HG03175 (cell line): Measurements from ENCODE around the gene REXO1.

Source experiments
- ATAC-seq: cut with Tn5 transposase; IDR thresholded peaks from one replicate; pipeline ENCODE4 v1.9.1; 2021; ENCODE audit warnings: mild to moderate bottlenecking, moderate library complexity; ENCODE audit not compliant: unreplicated experiment

REXO1 gene

DNA sequence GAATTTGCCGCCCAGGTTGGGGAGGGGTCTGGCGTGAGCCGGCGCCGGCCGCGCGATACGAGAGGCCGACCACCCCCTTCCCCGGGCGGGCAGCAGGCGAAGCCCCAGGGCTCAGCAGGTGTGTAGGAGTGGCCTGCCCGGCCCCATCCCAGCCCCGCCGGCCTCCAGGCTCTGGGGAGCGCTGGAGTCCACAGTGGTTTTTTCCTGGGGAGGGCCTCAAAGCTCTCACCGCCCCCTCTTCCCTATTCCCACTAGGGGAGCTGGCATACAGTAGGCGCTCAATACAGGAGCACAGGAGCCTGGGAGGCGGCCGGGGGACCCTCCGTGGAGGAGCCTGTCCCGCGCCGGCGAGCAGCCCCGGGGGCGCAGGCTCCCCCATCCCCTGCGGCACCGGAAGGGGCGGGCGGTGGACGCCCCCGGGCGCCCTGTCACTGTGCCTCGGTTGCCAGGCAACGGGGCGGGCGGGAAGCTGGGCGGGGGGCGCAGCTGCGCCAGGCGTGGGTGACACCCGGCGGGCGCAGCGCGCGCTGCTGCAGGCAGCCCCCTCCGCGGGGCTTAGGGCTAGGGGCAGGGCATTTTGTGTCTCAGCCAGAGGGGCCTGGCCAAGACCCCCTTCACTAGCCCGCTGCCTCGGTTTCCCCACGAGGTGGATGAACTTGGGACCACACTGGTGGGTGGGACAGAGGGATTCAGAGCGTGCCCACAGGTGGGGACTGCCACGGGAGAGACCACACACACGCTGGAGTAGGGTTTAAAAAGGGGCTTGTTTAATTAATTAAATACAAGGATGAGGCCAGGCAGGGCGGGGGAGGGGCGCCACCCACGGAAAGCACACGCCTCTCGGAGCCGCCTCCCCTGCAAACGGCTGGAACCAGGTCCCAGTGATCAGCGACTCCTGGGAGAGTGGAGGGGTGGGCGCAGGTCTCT, 3.6 kb upstream of the REXO1 start:
- no peak for ATAC-seq

DNA sequence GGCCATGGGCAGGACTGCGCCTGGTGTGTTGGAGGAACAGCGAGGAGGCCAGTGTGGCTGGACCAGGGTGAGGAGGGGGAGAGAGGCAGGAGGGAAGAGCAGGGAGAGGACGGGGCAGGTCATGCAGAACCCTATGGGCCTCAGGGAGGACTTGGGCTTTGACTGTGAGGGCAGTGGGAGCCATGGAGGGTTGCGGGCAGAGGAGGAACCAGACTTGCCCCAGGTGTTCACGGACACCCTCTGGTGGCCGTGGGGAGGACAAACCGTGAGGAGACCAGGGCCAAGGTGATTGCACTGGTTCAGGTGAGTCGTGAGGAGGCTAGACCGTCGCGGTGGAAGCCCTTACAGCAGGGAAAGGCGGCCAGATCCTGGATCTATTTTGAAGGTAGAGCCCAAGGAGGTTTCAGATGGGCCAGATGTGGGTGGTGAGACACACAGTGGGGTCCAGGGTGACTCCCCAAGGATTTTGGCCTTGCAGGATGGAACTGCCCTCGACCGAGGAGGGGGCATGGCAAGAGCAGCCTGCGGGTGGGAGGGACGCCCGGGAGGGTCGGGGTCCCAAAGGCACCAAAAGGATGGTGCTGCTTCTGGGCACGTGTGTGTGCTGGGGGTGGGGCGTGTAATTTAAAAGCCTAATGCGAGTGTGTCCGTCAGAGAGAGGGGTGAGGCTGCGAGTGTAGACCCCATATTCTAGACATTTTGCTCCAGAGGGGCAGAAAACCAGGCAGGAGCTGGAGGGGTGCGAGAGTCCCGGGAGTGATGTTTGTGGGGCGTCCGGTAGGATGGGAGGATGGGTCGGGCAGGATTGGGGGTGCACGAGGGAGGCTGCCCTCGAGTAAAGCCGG, 2.7 kb upstream of the REXO1 start:
- no peak for ATAC-seq

DNA sequence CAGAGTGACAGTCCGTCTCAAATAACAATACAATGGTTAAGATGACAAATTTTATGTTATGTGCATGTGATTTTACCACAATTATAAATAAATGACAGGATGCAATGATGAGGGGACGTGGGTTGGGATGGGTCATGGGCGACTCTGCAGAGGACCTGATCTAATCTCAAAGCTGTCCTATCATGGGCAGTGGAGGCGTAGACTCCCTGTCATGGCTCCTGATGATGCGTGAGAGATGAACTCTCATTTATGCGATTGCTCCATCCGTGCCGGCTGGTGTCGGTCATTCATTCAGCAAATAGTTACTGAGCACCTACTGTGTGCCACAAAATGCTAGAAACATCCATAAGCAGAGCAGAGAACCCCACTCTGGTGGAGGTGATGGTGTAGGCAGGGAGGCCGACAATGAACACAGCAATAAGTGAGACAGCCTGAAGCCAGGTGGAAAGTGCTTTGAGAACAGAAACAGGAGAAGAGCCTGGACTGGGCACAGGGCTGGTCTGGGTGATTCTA, 1.7 kb upstream of the REXO1 start:
- ATAC-seq: no peak

DNA sequence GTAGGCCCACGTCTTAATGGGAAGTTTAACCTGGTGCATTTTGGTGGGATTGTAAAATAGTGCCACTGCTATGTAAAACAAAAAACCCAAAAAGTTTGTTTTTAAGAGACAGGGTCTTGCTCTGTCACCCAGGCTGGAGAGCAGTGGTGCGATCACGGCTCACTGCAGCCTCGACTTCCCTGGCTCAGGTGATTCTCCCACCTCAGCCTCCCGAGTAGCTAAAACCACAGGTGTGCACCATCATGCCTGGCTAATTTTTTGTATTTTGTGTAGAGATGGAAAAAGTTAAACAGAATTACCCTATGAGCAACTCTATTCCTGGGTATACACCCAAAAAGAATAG, 820 bp upstream of the REXO1 start:
- no peak for ATAC-seq

DNA sequence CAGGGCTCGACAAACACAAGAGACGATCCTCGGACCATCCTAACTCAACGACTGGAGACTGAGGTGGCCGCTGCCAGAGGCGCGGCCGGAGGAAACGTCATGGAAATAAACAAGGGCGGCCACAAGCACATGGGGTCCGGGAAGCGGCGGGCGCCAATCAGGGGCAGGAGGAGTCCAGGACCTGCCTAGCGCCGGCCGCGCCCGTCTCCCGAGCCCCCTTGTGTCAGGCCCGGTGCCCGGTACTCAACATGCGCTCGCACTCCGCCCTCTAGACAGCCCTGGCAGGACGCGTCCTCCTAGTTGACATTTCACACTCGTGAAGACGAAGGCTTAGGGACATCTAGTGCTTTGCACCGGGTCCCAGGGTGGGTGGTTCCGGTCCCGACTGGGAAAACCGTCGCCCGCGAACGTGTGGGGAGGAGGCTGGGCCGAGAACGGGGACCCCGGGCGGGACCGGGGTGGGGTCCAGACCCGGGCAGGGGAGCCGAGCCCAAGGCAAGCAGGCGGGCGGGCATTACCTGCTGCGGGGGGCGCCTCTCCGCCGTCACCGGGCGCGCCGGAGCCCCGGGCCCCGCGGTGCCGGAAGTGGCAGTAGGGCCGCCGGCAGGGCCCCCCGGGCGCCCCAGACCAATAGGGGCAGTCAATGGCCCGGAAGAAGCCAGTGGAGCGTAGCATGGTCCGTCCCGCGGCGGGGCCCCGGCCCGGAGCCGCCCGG, 442 bp downstream of the REXO1 start:
- ATAC-seq: peak; percentile 26

DNA sequence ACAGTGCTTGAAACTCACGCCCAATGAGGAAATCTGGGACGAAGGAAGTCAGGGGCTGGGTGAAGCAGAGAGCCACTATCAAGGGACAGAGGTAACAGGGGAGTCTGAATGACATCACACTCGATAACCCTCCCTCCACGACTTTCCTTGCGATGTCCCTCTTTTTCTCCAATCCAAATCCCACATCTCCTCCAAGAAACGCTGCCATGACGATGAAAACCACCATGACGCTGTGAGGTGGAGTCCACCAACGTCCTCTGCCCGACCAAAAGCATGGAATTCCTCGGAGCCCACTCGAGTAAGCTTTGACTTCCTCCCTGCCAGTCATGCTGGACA, 967 bp downstream of the REXO1 start:
- no peak for ATAC-seq

GRCh38 chr19:1846517-1847204, 1.6 kb downstream of the REXO1 start:
- ATAC-seq: no peak

DNA sequence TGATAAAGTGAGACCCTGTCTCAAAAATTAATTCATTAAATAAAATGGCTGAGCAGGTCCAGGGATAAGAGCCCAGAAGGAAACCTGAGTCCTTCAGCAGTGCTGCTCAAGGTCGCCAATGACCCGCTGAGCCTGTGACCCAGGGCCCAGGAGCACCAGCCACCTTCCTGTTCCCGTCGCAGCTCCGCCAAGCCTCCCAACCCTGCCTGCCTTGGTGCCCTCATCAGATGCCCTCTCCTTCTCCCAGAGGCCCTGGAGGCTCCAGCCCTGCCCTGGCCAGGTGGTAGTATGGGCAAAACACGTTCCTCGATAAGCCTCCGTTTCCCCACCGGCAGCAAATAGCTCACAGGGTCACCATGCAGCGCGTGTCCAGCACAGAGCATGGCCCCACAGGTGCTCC, 2.6 kb downstream of the REXO1 start:
- no peak for ATAC-seq

DNA sequence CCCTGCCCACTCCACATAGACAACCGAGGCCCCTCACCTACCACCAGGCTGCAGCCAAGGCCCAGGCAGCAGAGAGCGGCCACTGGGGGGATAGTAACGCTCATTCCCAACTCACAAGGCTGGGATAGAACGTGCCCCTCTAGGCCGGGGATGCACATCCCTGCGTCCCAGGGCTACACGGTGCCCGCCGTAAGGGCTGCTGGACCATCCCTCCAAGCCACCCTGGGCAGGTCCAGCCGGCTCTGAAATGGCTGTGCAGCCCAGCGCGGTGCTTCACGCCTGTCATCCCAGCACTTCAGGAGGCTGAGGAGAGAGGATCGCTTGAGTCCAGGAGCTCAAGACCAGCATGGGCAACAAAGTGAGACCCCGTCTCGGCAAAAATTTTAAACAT, 3.2 kb downstream of the REXO1 start:
- ATAC-seq: no peak

GRCh38 chr19:1844513-1845124, 3.7 kb downstream of the REXO1 start:
- ATAC-seq: no peak

- no peak for ATAC-seq
Observed at GRCh38 chr19:1843646-1844394, 4.5 kb downstream of the REXO1 start.

DNA sequence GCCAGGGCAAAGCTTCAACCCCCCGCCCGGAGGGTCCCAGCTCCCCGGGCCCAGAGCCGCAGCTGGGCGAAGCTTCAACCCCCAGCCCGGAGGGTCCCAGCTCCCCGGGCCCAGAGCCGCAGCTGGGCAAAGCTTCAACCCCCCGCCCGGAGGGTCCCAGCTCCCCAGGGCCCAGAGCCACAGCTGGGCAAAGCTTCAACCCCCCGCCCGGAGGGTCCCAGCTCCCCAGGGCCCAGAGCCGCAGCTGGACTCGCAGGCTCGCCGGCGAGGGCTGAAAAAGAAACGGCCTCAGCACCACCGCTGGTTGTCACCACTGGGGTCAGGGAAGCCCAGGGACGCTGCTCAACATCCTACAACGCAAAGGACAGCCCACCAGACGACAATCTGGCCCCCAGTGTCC, 5.2 kb downstream of the REXO1 start:
- no peak for ATAC-seq

- no peak for ATAC-seq
Observed at GRCh38 chr19:1841209-1841924, 6.9 kb downstream of the REXO1 start.

- ATAC-seq: no peak
Observed at GRCh38 chr19:1840541-1841115, 7.7 kb downstream of the REXO1 start.

GRCh38 chr19:1839658-1840540, 8.4 kb downstream of the REXO1 start:
- ATAC-seq: no peak

- ATAC-seq: no peak
Observed at GRCh38 chr19:1837625-1838105, 10.6 kb downstream of the REXO1 start.

DNA sequence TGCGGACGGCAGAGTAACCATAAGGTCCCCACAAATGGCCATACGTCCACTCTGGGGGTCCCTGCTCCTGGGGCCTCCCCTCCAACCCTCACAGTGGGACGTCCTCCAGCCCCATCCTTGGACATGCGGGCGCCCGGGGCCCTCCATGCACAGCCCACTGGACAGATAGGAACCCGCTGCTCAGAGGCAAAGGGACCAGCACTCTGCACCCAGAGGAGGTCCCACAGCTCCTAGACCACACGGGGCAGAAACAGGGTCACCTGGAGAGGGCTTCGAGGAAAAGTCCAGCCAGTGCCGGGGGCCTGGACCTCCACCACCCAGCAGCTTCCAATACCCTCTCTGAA, 11.1 kb downstream of the REXO1 start:
- no peak for ATAC-seq
